HG02973 (cell line): ENCODE results near the gene KIRREL1.

Experiments used
- ATAC-seq: cut with Tn5 transposase; IDR thresholded peaks from one replicate; pipeline ENCODE4 v1.9.1; 2021; ENCODE audit warnings: moderate library complexity; ENCODE audit not compliant: unreplicated experiment

KIRREL1 gene

GRCh38 chr1:158028969-158029368 is 35.5 kb downstream of the KIRREL1 start:
- ATAC-seq, result no peak

- no peak for ATAC-seq
Observed at GRCh38 chr1:158035014-158035413, 41.6 kb downstream of the KIRREL1 start.

DNA sequence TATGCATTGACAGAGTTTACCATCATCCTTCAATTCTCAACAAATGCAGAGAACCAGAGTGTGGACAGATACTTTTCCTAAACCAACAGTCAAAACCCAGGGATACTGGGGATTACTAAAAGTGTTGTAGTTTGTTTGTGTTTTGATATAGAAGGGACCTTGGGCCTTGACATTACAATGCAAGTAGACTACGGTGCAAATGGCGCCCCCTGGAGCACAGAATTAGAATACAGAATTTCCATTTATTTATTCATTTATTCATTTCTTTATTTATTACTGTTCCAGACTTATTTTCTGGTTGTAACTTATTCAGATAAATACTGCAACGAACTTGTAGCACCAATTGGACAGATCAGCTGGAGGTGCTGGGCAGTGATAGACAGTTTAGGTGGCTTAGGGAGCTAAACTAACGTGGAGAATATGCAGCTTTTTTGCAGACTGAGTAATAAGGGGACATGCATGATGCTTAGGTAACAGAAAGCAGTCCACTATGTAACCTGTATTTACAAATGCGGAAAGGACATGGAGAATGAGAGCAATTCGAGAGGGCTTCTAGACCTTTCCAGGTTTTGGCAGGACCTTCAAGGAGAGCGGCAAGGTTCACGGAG is 42.6 kb downstream of the KIRREL1 start:
- ATAC-seq, result no peak

- no peak for ATAC-seq
Observed at GRCh38 chr1:158037008-158037865, 43.8 kb downstream of the KIRREL1 start.

DNA sequence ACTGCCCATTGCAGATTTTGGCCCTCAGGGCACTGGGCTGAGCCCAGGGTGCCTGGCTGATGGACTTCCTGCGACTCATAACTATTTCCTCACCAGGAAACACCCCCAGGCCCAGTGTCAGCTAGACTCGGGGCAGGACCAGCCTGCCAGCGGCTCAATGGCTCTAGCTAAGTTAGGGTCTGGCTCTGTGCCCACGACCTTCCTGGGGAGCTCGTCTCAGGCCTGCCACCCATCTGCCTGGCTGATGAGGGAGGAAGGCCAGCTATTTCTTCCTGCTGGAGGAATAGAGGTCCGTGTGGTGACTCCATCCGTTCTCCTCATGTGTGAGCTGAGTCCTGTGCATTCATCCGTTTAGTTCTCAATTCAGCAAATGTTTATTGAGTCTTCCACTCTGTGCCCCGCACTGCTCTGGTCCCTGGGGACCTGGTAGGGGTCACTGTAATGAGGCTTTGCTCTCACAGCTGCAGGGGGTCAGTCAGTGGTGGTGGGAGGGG is 44.5 kb downstream of the KIRREL1 start:
- no peak for ATAC-seq

DNA sequence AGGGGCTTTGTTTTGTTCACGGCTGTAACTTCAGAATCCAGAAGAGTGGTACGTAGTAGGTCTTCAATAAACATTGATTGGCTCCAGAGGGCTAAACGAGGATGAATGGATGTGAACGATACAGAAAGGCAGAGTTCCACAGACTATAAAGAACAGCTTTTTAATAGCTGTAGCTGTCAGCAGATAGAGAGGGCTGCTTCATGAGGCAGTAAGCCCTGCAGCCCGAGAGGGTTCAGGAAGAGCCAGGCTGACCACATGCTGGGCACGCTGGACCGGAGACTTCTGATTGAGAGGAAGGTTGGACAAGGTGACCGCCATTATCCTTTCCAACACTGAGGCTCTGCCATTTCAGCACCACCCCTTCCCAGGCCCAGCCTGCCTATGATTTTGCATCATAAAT is 45.3 kb downstream of the KIRREL1 start:
- ATAC-seq, result no peak

DNA sequence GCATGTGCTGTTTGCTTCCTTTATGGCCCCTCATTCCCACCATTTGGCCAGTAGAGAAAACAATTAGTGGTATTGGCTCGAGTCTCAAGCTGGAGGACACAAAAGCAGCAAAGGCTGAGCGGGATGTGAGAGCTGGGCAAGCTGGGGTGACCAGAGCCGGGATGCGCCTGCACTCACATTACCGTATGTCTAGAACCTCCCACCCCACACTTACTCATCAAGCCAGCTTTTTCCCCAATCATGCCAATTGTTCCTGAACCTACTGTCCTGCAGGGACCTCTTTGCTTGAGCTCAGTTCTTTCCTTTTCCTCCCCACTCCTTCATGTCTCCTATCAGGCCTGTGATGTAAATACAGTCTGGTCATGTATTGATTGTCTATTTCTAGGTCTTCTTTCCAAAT is 45.9 kb downstream of the KIRREL1 start:
- ATAC-seq, result no peak

DNA sequence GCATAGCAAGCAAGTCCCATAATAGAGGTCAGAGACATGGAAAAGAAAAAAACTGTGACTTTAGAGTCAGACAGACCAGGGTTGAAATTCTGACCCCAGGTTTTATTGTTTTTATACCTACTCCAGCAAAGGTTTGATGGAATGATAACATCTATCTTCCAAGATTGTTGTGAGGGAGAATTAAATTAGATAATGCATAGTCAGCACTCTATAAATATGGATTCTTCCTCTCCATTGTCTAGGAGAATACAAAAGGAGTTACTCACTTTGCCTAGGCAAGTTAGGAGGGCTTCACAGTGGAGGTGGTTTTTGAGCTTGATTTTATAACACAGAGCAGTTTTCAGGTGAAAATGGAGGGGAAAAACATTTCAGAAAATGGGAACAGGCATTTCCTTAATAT is 46.9 kb downstream of the KIRREL1 start:
- ATAC-seq, result no peak

DNA sequence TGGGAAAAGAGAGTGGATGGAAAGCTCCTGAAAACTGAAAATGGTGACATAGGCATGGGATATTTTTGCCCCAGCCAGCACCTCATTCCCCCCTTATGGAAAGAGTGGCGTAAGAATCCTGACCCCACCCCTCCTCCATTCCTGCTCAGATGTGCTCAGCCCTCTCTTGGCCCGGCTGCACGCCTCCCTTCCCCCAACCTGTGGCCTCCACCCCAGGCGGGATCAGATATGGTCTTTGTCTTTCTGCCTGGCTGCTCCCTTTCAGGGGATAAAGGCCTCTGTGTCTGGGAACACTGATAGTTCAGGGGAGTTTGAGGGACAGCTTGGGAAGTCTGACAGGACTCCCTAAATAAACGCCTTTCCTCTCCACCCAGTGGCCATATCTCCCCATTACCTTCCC is 49.8 kb downstream of the KIRREL1 start:
- no peak for ATAC-seq

DNA sequence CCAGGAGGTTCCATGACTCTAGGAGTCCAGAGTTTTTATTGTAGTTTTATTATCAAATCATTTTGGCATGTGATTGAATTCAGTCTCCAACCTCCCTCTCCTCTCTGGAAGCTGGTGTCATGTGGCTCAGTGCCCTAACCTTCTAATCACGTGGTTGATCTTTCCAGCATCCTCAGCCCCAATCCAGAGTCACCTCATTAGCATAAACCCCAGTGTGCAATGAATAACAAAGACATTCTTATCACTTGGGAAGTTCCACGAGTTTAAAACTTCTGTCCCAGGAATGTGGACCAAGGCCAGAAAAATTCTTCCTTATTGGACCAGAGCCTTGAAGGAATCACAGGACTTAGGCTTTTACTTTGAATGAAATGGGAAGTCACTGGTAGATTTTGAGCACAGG is 52.2 kb downstream of the KIRREL1 start:
- ATAC-seq, result no peak

DNA sequence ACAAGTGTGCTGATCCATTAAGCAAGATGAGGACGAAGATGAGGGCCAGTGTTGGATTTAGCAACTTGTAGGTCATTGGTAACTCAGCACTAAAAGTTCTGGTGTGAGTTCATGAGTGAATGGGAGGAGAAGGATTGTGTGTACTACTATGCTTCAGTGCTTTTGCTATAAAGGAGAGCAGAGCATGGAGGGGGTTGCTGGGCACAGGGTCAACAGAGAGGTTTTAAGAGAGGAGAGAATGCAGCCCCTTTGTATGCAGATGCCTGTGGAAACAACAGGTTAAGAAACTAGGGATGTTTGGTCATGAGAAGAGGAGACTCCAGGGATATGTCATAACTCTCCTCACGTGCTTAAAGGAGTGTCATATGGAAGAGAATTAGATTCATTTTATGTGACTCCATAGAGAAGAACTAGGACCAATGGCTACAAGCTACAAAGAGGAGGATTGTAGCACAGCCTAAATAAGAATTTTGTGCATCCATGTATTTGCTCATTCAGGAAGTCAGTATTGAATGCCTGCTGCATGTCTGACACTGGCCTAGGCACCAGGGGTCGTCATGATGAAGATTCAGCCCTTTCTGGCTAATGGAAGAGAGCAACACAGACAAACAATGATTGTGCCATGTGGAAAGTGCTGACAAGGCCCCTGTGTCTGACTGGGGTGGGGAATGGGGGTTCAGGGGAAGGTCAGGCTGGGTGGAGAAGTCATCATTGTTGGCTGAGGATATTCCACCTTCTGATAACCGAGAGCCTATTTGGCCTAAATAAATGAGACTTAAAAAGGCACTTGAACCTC is 53.5 kb downstream of the KIRREL1 start:
- ATAC-seq, result no peak

DNA sequence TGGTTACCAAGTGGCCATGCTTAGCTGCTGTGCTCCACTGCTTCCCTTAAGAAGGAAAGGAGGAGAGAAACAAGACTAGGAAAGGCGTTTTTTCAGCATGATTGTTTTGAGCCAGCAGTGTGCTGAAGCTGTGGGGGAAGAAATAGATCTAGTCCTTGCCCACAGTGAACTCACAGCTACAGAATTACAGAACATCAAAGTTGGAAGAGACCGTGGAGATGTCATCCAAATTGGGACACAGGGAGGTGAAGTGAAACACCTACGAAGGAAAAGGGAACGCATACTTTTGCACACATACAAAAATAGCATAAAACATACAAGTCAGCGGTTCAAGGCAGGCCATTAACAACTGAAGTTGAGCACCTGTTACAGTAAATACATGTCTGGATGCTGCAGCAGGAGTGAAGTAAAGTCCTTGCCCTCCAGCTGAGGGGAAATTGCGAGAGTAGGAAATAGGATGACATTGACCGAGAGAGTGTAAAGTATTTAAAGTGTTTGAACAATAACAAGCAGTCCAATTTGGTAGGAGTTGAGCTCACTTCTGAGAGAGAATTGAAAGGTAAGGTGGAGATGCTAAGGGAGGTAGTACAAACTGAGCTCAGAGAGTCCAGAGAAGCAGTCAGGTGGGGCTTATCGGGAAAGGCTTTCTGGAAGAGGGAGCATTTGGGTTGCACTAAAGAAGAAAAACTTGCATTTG is 55.1 kb downstream of the KIRREL1 start:
- ATAC-seq, result no peak

- ATAC-seq, result no peak
Observed at GRCh38 chr1:158049853-158050252, 56.4 kb downstream of the KIRREL1 start.

- ATAC-seq, result no peak
Observed at GRCh38 chr1:158053276-158053675, 59.8 kb downstream of the KIRREL1 start.

GRCh38 chr1:158054721-158055120 is 61.3 kb downstream of the KIRREL1 start:
- no peak for ATAC-seq

DNA sequence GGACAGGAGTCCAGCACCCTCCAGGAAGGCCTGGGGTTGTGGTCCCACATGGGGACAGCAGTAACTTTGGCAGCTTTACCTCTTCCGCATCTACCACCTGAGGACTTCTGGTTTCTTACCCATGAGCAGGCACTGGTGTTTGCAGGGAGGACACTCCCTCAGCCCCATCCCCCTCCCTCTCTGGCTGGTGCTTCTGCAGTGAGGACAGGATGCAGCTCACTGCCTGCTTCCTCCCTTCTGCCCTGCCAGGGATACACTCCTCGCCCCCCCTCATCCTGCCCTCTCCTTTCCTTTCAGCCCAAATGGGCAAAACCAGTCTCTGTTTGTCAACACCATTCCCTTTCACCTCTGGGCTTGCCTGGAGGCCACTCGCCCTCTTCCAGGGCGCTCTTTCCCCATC is 62.4 kb downstream of the KIRREL1 start:
- no peak for ATAC-seq

DNA sequence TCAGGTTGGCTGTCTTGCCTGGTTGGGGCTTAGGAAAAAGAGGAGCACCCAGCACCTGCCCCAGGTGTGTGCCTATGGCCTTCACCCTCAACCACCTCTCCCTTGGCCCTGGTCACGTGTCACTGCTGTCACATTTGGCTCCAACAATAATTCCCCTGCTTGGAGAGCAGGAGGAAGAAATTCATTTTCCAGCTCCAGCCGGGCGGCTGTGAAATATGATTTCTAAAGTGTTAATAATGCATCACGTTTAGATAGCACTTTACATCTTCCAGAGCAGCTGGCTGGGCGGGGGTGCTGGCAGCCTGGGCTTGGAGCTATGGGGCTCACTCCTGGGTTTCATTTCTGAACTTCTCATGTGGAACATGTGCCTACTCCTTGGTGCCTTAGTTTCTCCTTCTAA is 63.1 kb downstream of the KIRREL1 start:
- ATAC-seq, result no peak

- ATAC-seq, result no peak
Observed at GRCh38 chr1:158058237-158058985, 65.0 kb downstream of the KIRREL1 start.

DNA sequence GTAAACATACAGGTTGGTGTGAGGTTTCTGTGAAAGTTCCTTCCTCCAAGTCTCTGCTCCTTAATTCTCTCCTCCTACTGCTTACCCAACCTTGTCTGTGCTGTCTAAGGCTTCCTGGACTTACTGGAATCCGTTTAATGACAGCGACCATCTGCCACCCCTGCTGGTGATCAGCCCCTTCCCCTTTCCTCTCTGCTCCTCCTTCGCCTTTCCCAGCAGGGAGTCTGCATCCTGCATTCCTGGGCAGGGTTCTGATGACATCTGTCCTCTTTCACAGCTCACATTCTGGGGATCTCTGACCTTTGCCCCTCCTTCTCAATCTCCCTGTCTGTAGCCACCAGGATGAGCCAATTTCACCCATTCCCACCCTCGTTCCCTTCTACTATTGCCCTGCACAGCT is 66.5 kb downstream of the KIRREL1 start:
- no peak for ATAC-seq

DNA sequence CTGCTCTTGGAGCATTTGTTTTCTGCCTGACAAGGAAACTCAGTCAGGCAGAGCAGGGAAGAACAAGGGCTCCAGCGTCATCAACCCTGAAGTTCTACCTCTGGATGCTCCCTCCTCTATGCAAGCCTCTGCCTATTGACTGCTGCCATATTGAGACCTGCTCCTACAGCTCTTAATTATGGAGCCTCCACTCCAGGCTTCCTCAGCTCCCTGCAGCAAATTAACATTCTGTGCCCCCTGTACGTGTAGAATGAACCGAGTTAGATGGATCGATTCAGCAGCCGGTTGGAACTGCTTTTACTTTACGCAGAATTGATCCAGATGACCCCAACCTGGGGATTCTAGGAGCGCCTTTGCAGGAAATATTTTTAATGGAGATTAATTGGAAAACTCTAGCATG is 68.7 kb downstream of the KIRREL1 start:
- ATAC-seq, result no peak
